ENCODE results near the gene PSME3. TPM values are rescaled to one million over a fixed set of nuclear protein-coding genes. Genes with fewer than 3 reads are reported as not detected.
A peak's percentile ranks its signal among the peaks of the same experiment; 100 is the strongest.

Gene PSME3
- total RNA-seq, 1 donor from 2014 or later = 92.0 TPM

- no peaks in the 10 kb centered on the region for H3K9me3 Mint-ChIP-seq
- H3K4me1 Mint-ChIP-seq = peaks cover 4% of the 10 kb centered on the region
- TF ChIP-seq CTCF (IDR thresholded peaks at IDR 0.05; ENCODE audit: unreplicated experiment) = no peak
- peaks cover 43% of the 10 kb centered on the region for H3K36me3 Mint-ChIP-seq
- H3K27me3 Mint-ChIP-seq (ENCODE audit: low read depth) = no peaks in the 10 kb centered on the region
- H3K4me3 Mint-ChIP-seq = no peak overlapping the region
- DNase-seq (ENCODE audit: low spot score in 2 of 2, unreplicated experiment in 2 of 2) = no peak
- no peak overlapping the region for H3K27ac Mint-ChIP-seq
Measured at GRCh38 chr17:42818379-42818778, 14.8 kb upstream of the PSME3 start.

- Mint-ChIP-seq H3K27ac (peak overlapping the region; percentile 32), H3K4me3 (no peak overlapping the region), H3K36me3 (peaks cover 34% of the 10 kb centered on the region), H3K4me1 (peaks cover 11% of the 10 kb centered on the region), H3K9me3 (no peaks in the 10 kb centered on the region), H3K27me3 (ENCODE audit: low read depth) (no peaks in the 10 kb centered on the region)
- DNase-seq (ENCODE audit: low spot score in 2 of 2, unreplicated experiment in 2 of 2) = no peak
- peak; percentile 56 for TF ChIP-seq CTCF (IDR thresholded peaks at IDR 0.05; ENCODE audit: unreplicated experiment)
Measured at GRCh38 chr17:42819939-42820535, 13.2 kb upstream of the PSME3 start.

- Mint-ChIP-seq H3K4me3 (no peak overlapping the region), H3K36me3 (peaks cover 27% of the 10 kb centered on the region), H3K27ac (no peak overlapping the region), H3K9me3 (no peaks in the 10 kb centered on the region), H3K27me3 (ENCODE audit: low read depth) (no peaks in the 10 kb centered on the region), H3K4me1 (peaks cover 11% of the 10 kb centered on the region)
- no peak for TF ChIP-seq CTCF (IDR thresholded peaks at IDR 0.05; ENCODE audit: unreplicated experiment)
- DNase-seq (ENCODE audit: low spot score in 2 of 2, unreplicated experiment in 2 of 2) = no peak
Measured at GRCh38 chr17:42821176-42821575, 12.0 kb upstream of the PSME3 start.

GRCh38 chr17:42827472-42827871, 5.7 kb upstream of the PSME3 start:
- Mint-ChIP-seq H3K27me3 (ENCODE audit: low read depth) (peaks cover 26% of the 10 kb centered on the region), H3K27ac (no peak overlapping the region)

GRCh38 chr17:42830971-42831370, 2.2 kb upstream of the PSME3 start:
- Mint-ChIP-seq H3K36me3 (peaks cover 2% of the 10 kb centered on the region), H3K9me3 (no peaks in the 10 kb centered on the region), H3K4me3 (peak overlapping the region; percentile 24), H3K27ac (no peak overlapping the region), H3K4me1 (peaks cover 19% of the 10 kb centered on the region), H3K27me3 (ENCODE audit: low read depth) (peaks cover 26% of the 10 kb centered on the region)
- TF ChIP-seq CTCF (IDR thresholded peaks at IDR 0.05; ENCODE audit: unreplicated experiment) = no peak
- no peak for DNase-seq (ENCODE audit: low spot score in 2 of 2, unreplicated experiment in 2 of 2)

More at GRCh38 chr17:42827472-42827871, 5.7 kb upstream of the PSME3 start:
- TF ChIP-seq CTCF (IDR thresholded peaks at IDR 0.05; ENCODE audit: unreplicated experiment) = no peak
- DNase-seq (ENCODE audit: low spot score in 2 of 2, unreplicated experiment in 2 of 2) = no peak
- Mint-ChIP-seq H3K36me3 (no peaks in the 10 kb centered on the region), H3K9me3 (no peaks in the 10 kb centered on the region), H3K4me1 (peaks cover 15% of the 10 kb centered on the region), H3K4me3 (no peak overlapping the region)

Measured in mesothelial cell of epicardium (in vitro differentiated cells).